ENCODE results near the gene CLASRP.

Gene CLASRP

DNA sequence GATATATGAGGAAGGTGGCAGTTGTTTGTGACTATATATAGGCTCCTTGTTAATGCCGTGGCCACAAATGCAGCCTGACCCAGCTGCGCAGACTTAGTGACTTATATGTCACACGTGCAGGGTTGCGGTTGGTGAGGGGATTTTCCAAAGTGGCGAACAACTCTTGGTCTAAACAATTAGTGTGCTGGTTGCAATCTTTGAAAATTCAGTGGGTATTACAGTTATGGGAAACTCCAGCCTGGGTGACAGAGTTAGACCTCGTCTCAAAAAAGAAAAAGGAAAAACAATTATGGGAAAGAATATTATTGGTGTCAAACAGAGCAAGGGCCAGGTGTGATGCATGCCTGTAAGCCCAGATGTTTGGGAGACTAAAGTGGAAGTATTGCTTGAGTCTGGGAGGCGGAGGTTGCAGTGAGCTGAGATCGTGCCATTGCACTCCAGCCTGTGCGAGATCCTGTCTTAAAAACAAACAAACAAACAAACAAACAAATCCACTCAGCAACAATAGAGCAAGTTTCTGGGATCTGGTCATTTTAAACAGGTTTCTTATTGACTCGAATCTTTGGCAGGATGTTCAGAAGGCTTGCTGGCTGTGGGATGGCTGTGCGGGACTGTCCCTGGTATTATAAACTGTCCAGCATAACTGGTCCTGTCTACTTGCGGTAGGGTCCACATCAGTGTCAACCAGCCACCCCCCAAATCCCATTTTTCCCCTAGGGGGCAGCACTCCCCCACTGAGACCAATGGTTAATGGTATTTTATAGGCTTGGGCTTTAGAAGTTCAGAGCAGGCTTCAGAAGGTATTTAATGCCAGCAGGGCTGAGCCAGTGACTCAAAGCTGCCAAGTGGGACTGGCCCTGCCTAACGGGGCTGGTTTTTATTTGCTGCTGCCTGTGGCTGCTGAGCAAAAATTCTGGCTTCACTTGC lies 22.2 kb upstream of the CLASRP start:
- Histone ChIP-seq H3K4me2 (ENCODE audit: low read depth, low read length) (peak overlapping the region; percentile 96), H3K79me2 (ENCODE audit: low read length) (no peaks in the 10 kb centered on the region; the same call in 1 of the 2 replicates), H3K9ac (ENCODE audit: low read length) (peak overlapping the region; percentile 83), H3K4me3 (ENCODE audit: low read length) (peak overlapping the region; percentile 43), H3K4me1 (ENCODE audit: low read length) (peaks cover 12% of the 10 kb centered on the region), H4K20me1 (ENCODE audit: insufficient read depth, low read length) (no peaks in the 10 kb centered on the region), H3K27me3 (replicated peaks; ENCODE audit: insufficient read depth, low read length) (no peaks in the 10 kb centered on the region), H3K9me3 (replicated peaks; ENCODE audit: insufficient read depth, low read length) (no peaks in the 10 kb centered on the region), H3F3A (ENCODE audit: insufficient read depth, low read length) (peaks cover 29% of the 10 kb centered on the region), H3K9me2 (replicated peaks; ENCODE audit: insufficient read depth, low read length) (no peaks in the 10 kb centered on the region), H3K27ac (ENCODE audit: low read length) (peak overlapping the region; percentile 98), H2AFZ (ENCODE audit: low read length) (peak overlapping the region; percentile 43), H3K36me3 (replicated peaks; ENCODE audit: insufficient read depth, low read length) (no peaks in the 10 kb centered on the region)
- TF ChIP-seq EZH2phosphoT487 (IDR thresholded peaks at IDR 0.05; ENCODE audit: low read length) = no peak
- TF ChIP-seq, protein P1, sequence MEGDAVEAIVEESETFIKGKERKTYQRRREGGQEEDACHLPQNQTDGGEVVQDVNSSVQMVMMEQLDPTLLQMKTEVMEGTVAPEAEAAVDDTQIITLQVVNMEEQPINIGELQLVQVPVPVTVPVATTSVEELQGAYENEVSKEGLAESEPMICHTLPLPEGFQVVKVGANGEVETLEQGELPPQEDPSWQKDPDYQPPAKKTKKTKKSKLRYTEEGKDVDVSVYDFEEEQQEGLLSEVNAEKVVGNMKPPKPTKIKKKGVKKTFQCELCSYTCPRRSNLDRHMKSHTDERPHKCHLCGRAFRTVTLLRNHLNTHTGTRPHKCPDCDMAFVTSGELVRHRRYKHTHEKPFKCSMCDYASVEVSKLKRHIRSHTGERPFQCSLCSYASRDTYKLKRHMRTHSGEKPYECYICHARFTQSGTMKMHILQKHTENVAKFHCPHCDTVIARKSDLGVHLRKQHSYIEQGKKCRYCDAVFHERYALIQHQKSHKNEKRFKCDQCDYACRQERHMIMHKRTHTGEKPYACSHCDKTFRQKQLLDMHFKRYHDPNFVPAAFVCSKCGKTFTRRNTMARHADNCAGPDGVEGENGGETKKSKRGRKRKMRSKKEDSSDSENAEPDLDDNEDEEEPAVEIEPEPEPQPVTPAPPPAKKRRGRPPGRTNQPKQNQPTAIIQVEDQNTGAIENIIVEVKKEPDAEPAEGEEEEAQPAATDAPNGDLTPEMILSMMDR (IDR thresholded peaks at IDR 0.05; ENCODE audit: low read length) = peak; percentile 82
- DNase-seq = peak; percentile 99

- Histone ChIP-seq H3K79me2 (ENCODE audit: low read length) (no peaks in the 10 kb centered on the region; the same call in 1 of the 2 replicates), H3K9me3 (replicated peaks; ENCODE audit: insufficient read depth, low read length) (no peaks in the 10 kb centered on the region), H3K4me2 (ENCODE audit: low read depth, low read length) (no peak overlapping the region), H3K9ac (ENCODE audit: low read length) (no peak overlapping the region), H4K20me1 (ENCODE audit: insufficient read depth, low read length) (no peaks in the 10 kb centered on the region), H2AFZ (ENCODE audit: low read length) (no peak overlapping the region), H3K9me2 (replicated peaks; ENCODE audit: insufficient read depth, low read length) (no peaks in the 10 kb centered on the region), H3K27ac (ENCODE audit: low read length) (no peak overlapping the region), H3K36me3 (replicated peaks; ENCODE audit: insufficient read depth, low read length) (no peaks in the 10 kb centered on the region), H3K27me3 (replicated peaks; ENCODE audit: insufficient read depth, low read length) (no peaks in the 10 kb centered on the region), H3K4me3 (ENCODE audit: low read length) (no peak overlapping the region), H3F3A (ENCODE audit: insufficient read depth, low read length) (peaks cover 25% of the 10 kb centered on the region), H3K4me1 (ENCODE audit: low read length) (peaks cover 12% of the 10 kb centered on the region)
- no peak for DNase-seq
- TF ChIP-seq EZH2phosphoT487 (IDR thresholded peaks at IDR 0.05; ENCODE audit: low read length) = no peak
- TF ChIP-seq EZH2 (optimal IDR thresholded peaks at IDR 0.05; ENCODE audit: low read depth, low read length) = no peak
- TF ChIP-seq, protein P1 (IDR thresholded peaks at IDR 0.05; ENCODE audit: low read length) = no peak
Measured at GRCh38 chr19:45019187-45019586, 19.7 kb upstream of the CLASRP start.

GRCh38 chr19:45020071-45020470 lies 18.8 kb upstream of the CLASRP start:
- TF ChIP-seq, protein P1 (IDR thresholded peaks at IDR 0.05; ENCODE audit: low read length) = no peak
- TF ChIP-seq EZH2 (optimal IDR thresholded peaks at IDR 0.05; ENCODE audit: low read depth, low read length) = no peak
- TF ChIP-seq EZH2phosphoT487 (IDR thresholded peaks at IDR 0.05; ENCODE audit: low read length) = no peak
- Histone ChIP-seq H3K27me3 (replicated peaks; ENCODE audit: insufficient read depth, low read length) (no peaks in the 10 kb centered on the region), H4K20me1 (ENCODE audit: insufficient read depth, low read length) (no peaks in the 10 kb centered on the region), H3K4me1 (ENCODE audit: low read length) (peaks cover 12% of the 10 kb centered on the region), H3F3A (ENCODE audit: insufficient read depth, low read length) (peaks cover 25% of the 10 kb centered on the region), H3K27ac (ENCODE audit: low read length) (no peak overlapping the region), H2AFZ (ENCODE audit: low read length) (no peak overlapping the region), H3K4me2 (ENCODE audit: low read depth, low read length) (no peak overlapping the region), H3K9me2 (replicated peaks; ENCODE audit: insufficient read depth, low read length) (no peaks in the 10 kb centered on the region), H3K36me3 (replicated peaks; ENCODE audit: insufficient read depth, low read length) (no peaks in the 10 kb centered on the region), H3K9ac (ENCODE audit: low read length) (no peak overlapping the region), H3K9me3 (replicated peaks; ENCODE audit: insufficient read depth, low read length) (no peaks in the 10 kb centered on the region), H3K4me3 (ENCODE audit: low read length) (no peak overlapping the region), H3K79me2 (ENCODE audit: low read length) (no peaks in the 10 kb centered on the region; the same call in 1 of the 2 replicates)
- no peak for DNase-seq
